ENCODE results near the gene BAZ2B. TPM values are rescaled to one million over a fixed set of nuclear protein-coding genes. Genes with fewer than 3 reads are reported as not detected.

The BAZ2B gene
- total and polyA plus RNA-seq, 2 experiments from 2014 or later = 51.7 to 62.9 TPM

GRCh38 chr2:159545085-159545484, 71.3 kb downstream of the BAZ2B start (continued):
- no peak for TF ChIP-seq ZNF331 (CRISPR knock-in tag; IDR thresholded peaks at IDR 0.05; ENCODE audit: low read depth)
- TF ChIP-seq REST (IDR thresholded peaks at IDR 0.05; ENCODE audit: unreplicated experiment) = no peak
- TF ChIP-seq POLR2AphosphoS5 (IDR thresholded peaks at IDR 0.05; ENCODE audit: low read depth) = no peak

- Mint-ChIP-seq H3K36me3 (ENCODE audit: low read depth) (peaks cover 3% of the 10 kb centered on the region; the same call in 1 of the 3 replicates), H3K27ac (no peak overlapping the region), H3K27me3 (ENCODE audit: insufficient read depth, low read depth, poor library complexity) (no peaks in the 10 kb centered on the region), H3K9me3 (no peaks in the 10 kb centered on the region), H3K4me3 (no peak overlapping the region), H3K4me1 (peaks cover 21% of the 10 kb centered on the region)
- peaks cover 4% of the 10 kb centered on the region; the same call in 1 of the 2 replicates for H3K79me2 ChIP-seq (replicated peaks; ENCODE audit: insufficient read depth)
- no peak overlapping the region for H2AFZ ChIP-seq
- H3F3A ChIP-seq (replicated peaks; ENCODE audit: low read depth) = no peaks in the 10 kb centered on the region
- DNase-seq (ENCODE audit: low spot score) (no peak), ATAC-seq (no peak)
- no peak overlapping the region for H3K27ac ChIP-seq (ENCODE audit: low read depth)
- no peaks in the 10 kb centered on the region for H3K9me2 ChIP-seq (ENCODE audit: insufficient read depth)
- no peak overlapping the region for H3K4me3 ChIP-seq
- no peak overlapping the region for H3K4me2 ChIP-seq
- no peaks in the 10 kb centered on the region for H4K20me1 ChIP-seq (replicated peaks; ENCODE audit: insufficient read depth)
- H3K27me3 ChIP-seq (ENCODE audit: insufficient read depth) = no peaks in the 10 kb centered on the region
- peaks cover 7% of the 10 kb centered on the region; the same call in 1 of the 2 replicates for H3K4me1 ChIP-seq (ENCODE audit: insufficient read depth)
- H3K36me3 ChIP-seq (ENCODE audit: insufficient read depth) = no peaks in the 10 kb centered on the region
- TF ChIP-seq ZNF114 (CRISPR knock-in tag; IDR thresholded peaks at IDR 0.05) = no peak
- TF ChIP-seq ETS1 (IDR thresholded peaks at IDR 0.05) = no peak
- no peak for TF ChIP-seq EZH2 (IDR thresholded peaks at IDR 0.05; ENCODE audit: low read depth, unreplicated experiment)
- no peak for TF ChIP-seq POLR2AphosphoS5 (IDR thresholded peaks at IDR 0.05; ENCODE audit: low read depth)
- no peak for TF ChIP-seq ZNF462 (CRISPR knock-in tag; IDR thresholded peaks at IDR 0.05)
- no peak for TF ChIP-seq EZH2phosphoT487 (IDR thresholded peaks at IDR 0.05; ENCODE audit: unreplicated experiment)
- no peak for TF ChIP-seq STAT1 (IDR thresholded peaks at IDR 0.05; ENCODE audit: unreplicated experiment)
- TF ChIP-seq CREB1 (CRISPR knock-in tag; IDR thresholded peaks at IDR 0.05; ENCODE audit: low read depth) = no peak
- TF ChIP-seq CTCF (conservative IDR thresholded peaks at IDR 0.05; ENCODE audit: low read depth in 2 of 2) = no peak
- no peak for TF ChIP-seq NANOG (IDR thresholded peaks at IDR 0.05; ENCODE audit: borderline replicate concordance)
Observed at GRCh38 chr2:159542101-159542500, 74.2 kb downstream of the BAZ2B start.

Measured in GM23338 (cell line).